Body of pancreas (tissue), 4 donors: ENCODE data around the gene SLC35D2.

Experiments
- CTCF ChIP-seq, 7 experiments: fragments of 450-650 bp in 4 of 7; fragments of 200-600 bp in 3 of 7; sonication (generic) in 3 of 7; IDR thresholded peaks; one replicate each; pipeline ENCODE4 v1.5.1; 2016 to 2019; ENCODE audit warnings: antibody characterized with exemption in 7 of 7
- POLR2A ChIP-seq, 3 donors: fragments of 450-650 bp; IDR thresholded peaks; one replicate each; pipeline ENCODE4 v1.6.1; 2016; ENCODE audit warnings: antibody characterized with exemption in 3 of 3, mild to moderate bottlenecking in 2 of 3

- TF ChIP-seq CTCF (IDR thresholded peaks at IDR 0.05) (no peak), POLR2A (IDR thresholded peaks at IDR 0.05) (no peak)
These were observed 89.9 kb downstream of the SLC35D2 start for GRCh38 chr9:96293498-96294158.
